ENCODE results near the gene SYN1. TPM values are rescaled to one million over a fixed set of nuclear protein-coding genes. Genes with fewer than 3 reads are reported as not detected.

The SYN1 gene
- total RNA-seq, 1 donor from 2014 or later: 4.4 TPM

DNA sequence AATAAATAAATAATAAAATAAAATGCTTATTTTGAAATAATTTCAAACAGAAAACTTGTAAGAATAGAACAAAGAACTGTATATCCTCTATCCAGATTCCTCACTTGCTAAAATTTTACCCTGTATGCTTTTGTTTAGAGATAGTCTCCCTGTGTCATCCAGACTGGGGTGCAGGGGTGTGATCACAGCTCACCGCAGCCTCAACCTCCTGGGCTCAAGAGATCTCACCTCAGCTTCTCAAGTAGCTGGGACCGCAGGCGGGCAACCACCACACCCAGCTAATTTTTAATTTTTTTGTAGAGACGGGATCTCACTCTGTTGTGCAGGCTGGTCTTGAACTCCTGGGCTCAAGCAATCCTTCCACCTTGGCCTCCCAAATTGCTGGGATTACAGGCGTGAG, 76.2 kb downstream of the SYN1 start:
- H3K27ac Mint-ChIP-seq: no peak overlapping the region
- H3K4me3 Mint-ChIP-seq: no peak overlapping the region
- no peaks in the 10 kb centered on the region for H3K27me3 Mint-ChIP-seq (ENCODE audit: low read depth)
- peaks cover 7% of the 10 kb centered on the region for H3K4me1 Mint-ChIP-seq
- DNase-seq (ENCODE audit: low spot score in 2 of 2, unreplicated experiment in 2 of 2): no peak
- no peaks in the 10 kb centered on the region for H3K36me3 Mint-ChIP-seq
- H3K9me3 Mint-ChIP-seq: no peaks in the 10 kb centered on the region
- TF ChIP-seq, protein P1, sequence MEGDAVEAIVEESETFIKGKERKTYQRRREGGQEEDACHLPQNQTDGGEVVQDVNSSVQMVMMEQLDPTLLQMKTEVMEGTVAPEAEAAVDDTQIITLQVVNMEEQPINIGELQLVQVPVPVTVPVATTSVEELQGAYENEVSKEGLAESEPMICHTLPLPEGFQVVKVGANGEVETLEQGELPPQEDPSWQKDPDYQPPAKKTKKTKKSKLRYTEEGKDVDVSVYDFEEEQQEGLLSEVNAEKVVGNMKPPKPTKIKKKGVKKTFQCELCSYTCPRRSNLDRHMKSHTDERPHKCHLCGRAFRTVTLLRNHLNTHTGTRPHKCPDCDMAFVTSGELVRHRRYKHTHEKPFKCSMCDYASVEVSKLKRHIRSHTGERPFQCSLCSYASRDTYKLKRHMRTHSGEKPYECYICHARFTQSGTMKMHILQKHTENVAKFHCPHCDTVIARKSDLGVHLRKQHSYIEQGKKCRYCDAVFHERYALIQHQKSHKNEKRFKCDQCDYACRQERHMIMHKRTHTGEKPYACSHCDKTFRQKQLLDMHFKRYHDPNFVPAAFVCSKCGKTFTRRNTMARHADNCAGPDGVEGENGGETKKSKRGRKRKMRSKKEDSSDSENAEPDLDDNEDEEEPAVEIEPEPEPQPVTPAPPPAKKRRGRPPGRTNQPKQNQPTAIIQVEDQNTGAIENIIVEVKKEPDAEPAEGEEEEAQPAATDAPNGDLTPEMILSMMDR (IDR thresholded peaks at IDR 0.05; ENCODE audit: unreplicated experiment): no peak

DNA sequence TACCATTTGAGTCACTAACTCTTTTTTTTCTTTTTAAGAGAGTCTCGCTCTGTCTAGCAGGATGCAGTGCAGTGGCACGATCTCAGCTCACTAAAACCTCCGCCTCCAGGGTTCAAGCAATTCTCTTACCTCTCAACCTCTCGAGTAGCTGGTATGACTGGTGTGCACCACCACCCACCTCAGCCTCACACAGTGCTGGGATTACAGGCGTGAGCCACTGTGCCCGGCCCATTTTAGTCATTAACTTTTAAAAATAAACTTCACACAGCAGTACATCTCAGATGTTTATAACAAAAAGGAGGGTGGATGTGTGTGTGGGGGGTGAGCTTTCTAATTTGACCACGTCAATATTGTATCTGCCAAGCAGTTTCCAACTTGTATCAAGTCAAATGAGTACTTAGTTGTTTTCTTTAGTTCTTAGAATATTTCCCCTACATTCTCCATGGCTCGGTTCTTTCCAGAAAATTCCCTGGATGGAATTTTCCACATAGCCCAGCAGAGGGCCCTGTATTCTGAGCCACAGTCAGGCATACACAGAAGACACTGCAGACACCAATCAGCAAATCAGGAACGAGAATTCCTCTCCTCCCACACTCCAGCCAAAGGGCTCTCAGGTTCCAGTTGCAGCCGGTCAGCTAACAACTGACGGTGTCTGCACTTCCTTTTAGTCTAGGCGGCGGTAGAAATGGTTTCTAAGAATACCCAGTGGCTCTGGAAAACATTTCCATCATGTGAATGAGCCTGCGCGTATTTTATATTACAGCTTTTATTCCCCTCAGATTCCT, 78.7 kb downstream of the SYN1 start:
- Mint-ChIP-seq H3K36me3 (no peaks in the 10 kb centered on the region), H3K4me1 (peaks cover 7% of the 10 kb centered on the region), H3K9me3 (peaks cover 5% of the 10 kb centered on the region), H3K27me3 (ENCODE audit: low read depth) (no peaks in the 10 kb centered on the region), H3K27ac (peak overlapping the region; percentile 88), H3K4me3 (peak overlapping the region; percentile 26)
- TF ChIP-seq, protein P1 (IDR thresholded peaks at IDR 0.05; ENCODE audit: unreplicated experiment): peak; percentile 33
- DNase-seq (ENCODE audit: low spot score in 2 of 2, unreplicated experiment in 2 of 2): peak; percentile 31 to 54

DNA sequence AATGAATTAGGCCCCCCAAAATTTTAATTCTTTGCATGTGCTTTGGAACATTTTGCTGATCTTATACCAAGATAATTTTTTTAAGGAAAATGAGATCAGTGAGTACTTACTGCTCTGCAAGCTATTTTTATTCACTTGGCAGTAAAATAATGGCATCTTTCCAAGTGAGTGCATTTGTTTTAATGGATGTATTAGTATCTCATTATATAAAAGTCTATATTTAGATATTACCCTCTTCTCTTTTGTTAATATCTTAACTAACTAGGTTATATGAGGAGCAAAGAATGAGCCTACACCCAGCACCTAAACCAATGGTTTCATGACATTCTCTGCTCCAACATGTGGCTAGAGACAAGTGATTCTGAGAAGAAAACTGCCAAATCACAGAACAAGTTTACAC, 79.8 kb downstream of the SYN1 start:
- peaks cover 7% of the 10 kb centered on the region for H3K4me1 Mint-ChIP-seq
- no peaks in the 10 kb centered on the region for H3K36me3 Mint-ChIP-seq
- H3K9me3 Mint-ChIP-seq: peaks cover 9% of the 10 kb centered on the region
- H3K4me3 Mint-ChIP-seq: no peak overlapping the region
- DNase-seq (ENCODE audit: low spot score in 2 of 2, unreplicated experiment in 2 of 2): no peak
- no peaks in the 10 kb centered on the region for H3K27me3 Mint-ChIP-seq (ENCODE audit: low read depth)
- TF ChIP-seq, protein P1 (IDR thresholded peaks at IDR 0.05; ENCODE audit: unreplicated experiment): no peak
- no peak overlapping the region for H3K27ac Mint-ChIP-seq

DNA sequence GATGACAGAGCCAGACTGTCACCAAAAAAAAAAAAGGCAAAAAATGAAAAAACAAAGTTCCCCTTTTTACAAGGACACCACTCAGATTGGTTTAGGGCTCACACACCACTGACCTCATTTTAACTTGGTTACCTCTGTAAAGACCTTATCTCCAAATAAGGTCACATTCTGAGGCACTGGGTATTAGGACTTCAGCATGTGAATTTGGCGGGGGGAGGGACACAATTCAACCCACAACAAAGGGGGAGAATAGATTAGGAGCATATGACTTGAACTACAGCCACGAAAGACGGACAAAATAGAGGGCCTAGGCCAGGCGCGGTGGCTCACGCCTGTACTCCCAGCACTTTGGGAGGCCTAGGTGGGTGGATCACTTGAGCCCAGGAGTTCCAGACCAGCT, 89.6 kb downstream of the SYN1 start:
- TF ChIP-seq, protein P1 (IDR thresholded peaks at IDR 0.05; ENCODE audit: unreplicated experiment): no peak
- Mint-ChIP-seq H3K4me1 (no peaks in the 10 kb centered on the region), H3K36me3 (no peaks in the 10 kb centered on the region), H3K27ac (no peak overlapping the region), H3K9me3 (peaks cover 7% of the 10 kb centered on the region), H3K27me3 (ENCODE audit: low read depth) (no peaks in the 10 kb centered on the region), H3K4me3 (no peak overlapping the region)
- DNase-seq (ENCODE audit: low spot score in 2 of 2, unreplicated experiment in 2 of 2): no peak

DNA sequence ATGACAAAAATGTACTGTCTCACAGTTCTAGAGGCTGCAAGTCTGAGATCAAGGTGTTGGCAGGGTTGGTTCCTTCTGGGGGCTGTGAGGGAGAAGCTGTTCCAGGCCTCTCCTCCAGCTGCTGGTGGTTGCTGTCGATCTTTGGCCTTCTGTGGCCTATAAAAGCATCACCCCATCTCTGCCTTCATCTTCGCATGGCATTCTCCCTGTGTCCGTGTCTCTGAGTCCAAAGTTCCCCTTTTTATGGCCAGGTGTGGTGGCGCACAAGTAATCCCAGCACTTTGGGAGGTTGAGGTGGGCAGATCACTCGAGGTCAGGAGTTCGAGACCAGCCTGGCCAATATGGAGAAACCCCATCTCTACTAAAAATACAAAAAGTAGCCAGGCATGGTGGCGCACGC, 90.1 kb downstream of the SYN1 start:
- no peak overlapping the region for H3K27ac Mint-ChIP-seq
- no peaks in the 10 kb centered on the region for H3K36me3 Mint-ChIP-seq
- H3K27me3 Mint-ChIP-seq (ENCODE audit: low read depth): no peaks in the 10 kb centered on the region
- H3K9me3 Mint-ChIP-seq: peaks cover 7% of the 10 kb centered on the region
- no peaks in the 10 kb centered on the region for H3K4me1 Mint-ChIP-seq
- no peak for DNase-seq (ENCODE audit: low spot score in 2 of 2, unreplicated experiment in 2 of 2)
- H3K4me3 Mint-ChIP-seq: no peak overlapping the region
- TF ChIP-seq, protein P1 (IDR thresholded peaks at IDR 0.05; ENCODE audit: unreplicated experiment): no peak

Data from mesothelial cell of epicardium (in vitro differentiated cells).